Chondrocyte (in vitro differentiated cells): ENCODE data around the gene NKAPD1. TPM values are rescaled to one million over a fixed set of nuclear protein-coding genes. Genes with fewer than 3 reads are reported as not detected.

ENCODE experiments used
- DNase-seq: peaks from one replicate; pipeline ENCODE4 v3.0.0; 2021; ENCODE audit warnings: mixed read lengths, low spot score
- H3K27ac Mint-ChIP-seq: one replicate; pipeline ENCODE4 v1.8.0; 2021; ENCODE audit warnings: mild to moderate bottlenecking, moderate library complexity, mixed read lengths; ENCODE audit not compliant: unreplicated experiment
- H3K27me3 Mint-ChIP-seq: 2 replicates; pipeline ENCODE4 v1.8.0; 2021; ENCODE audit warnings: low read depth, mixed read lengths
- H3K36me3 Mint-ChIP-seq: 2 replicates; pipeline ENCODE4 v1.8.0; 2021; ENCODE audit warnings: low read depth, mixed read lengths
- H3K4me1 Mint-ChIP-seq: 2 replicates; pipeline ENCODE4 v1.8.0; 2021; ENCODE audit warnings: low read depth, mild to moderate bottlenecking, mixed read lengths
- H3K4me3 Mint-ChIP-seq: one replicate; pipeline ENCODE4 v1.8.0; 2021; ENCODE audit warnings: mild to moderate bottlenecking, moderate library complexity, mixed read lengths; ENCODE audit not compliant: unreplicated experiment
- H3K9me3 Mint-ChIP-seq: 2 replicates; pipeline ENCODE4 v1.8.0; 2021; ENCODE audit warnings: low read depth, mixed read lengths
- total RNA-seq: library from RNA; stranded (reverse); gene quantifications from 3 replicates; pipeline ENCODE4 v1.2.1, GENCODE V29; 2021
- TF ChIP-seq, protein P1 (sequence below): fragments of 200-600 bp; sonication (generic); IDR thresholded peaks from 2 replicates; pipeline ENCODE4 v1.5.0; 2021; ENCODE audit warnings: antibody characterized with exemption, mild to moderate bottlenecking, moderate library complexity

The NKAPD1 gene
- total RNA-seq, 1 donor from 2014 or later: 18.2 TPM

DNA sequence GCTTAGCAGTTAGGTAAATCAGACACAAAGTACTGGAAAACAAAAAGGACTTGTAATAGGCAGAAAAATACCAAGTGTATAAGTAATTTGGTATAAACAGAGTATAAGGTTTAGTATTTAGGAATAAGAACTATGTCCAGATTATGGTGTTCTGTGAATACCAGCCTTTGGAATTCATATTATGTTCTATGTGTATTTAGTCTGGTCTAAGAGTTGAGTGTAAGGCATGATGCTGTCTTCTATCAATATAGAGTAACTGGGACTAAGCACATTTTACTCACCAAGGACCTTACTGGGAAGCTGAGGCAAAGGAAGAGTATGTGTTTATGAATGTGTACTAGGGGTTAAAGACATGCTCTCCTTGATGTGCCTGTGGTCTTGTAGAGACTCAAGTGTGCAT lies 22.1 kb downstream of the NKAPD1 start:
- H3K4me3 Mint-ChIP-seq: no peak overlapping the region
- H3K4me1 Mint-ChIP-seq: peaks cover 36% of the 10 kb centered on the region
- peaks cover 24% of the 10 kb centered on the region for H3K36me3 Mint-ChIP-seq
- H3K27ac Mint-ChIP-seq: peak overlapping the region; percentile 50
- DNase-seq: no peak
- no peaks in the 10 kb centered on the region for H3K9me3 Mint-ChIP-seq
- H3K27me3 Mint-ChIP-seq: no peaks in the 10 kb centered on the region
- TF ChIP-seq, protein P1, sequence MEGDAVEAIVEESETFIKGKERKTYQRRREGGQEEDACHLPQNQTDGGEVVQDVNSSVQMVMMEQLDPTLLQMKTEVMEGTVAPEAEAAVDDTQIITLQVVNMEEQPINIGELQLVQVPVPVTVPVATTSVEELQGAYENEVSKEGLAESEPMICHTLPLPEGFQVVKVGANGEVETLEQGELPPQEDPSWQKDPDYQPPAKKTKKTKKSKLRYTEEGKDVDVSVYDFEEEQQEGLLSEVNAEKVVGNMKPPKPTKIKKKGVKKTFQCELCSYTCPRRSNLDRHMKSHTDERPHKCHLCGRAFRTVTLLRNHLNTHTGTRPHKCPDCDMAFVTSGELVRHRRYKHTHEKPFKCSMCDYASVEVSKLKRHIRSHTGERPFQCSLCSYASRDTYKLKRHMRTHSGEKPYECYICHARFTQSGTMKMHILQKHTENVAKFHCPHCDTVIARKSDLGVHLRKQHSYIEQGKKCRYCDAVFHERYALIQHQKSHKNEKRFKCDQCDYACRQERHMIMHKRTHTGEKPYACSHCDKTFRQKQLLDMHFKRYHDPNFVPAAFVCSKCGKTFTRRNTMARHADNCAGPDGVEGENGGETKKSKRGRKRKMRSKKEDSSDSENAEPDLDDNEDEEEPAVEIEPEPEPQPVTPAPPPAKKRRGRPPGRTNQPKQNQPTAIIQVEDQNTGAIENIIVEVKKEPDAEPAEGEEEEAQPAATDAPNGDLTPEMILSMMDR: no peak

DNA sequence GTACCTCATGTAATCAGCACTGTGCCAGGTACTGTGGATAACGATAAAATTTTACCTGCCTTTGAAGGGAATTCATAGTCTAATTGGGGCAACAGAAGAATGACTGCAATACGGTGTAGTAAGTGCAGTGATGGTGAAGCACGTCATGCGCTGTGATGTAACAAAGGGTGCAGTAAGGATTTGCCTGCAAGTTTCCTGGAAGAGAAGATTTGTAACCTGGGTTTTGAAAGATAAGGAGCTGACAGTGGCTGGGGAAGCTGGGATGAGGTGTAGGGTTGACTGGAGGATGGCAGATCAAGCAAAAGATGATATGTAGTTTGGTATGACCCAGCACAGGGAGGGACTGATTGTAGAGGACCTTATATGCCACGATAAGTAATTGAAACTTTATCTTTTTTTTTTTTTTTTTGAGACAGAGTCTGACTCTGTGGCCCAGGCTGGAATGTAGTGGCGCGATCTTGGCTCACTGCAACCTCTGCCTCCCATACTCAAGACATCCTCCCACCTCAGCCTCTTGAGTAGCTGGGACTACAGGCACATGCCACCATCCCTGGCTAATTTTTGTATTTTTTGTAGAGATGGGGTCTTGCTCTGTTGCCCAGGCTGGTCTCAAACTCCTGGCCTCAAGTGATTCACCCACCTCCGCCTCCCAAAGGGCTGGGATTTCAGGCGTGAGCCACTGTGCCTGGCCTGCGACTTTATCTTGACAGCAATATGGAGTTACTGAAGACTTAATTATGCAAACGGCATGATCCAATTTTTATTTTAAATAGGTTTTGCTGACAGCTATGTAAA lies 23.8 kb downstream of the NKAPD1 start:
- no peak for DNase-seq
- Mint-ChIP-seq H3K4me3 (no peak overlapping the region), H3K36me3 (peaks cover 10% of the 10 kb centered on the region), H3K27ac (peak overlapping the region; percentile 30), H3K27me3 (no peaks in the 10 kb centered on the region), H3K9me3 (no peaks in the 10 kb centered on the region), H3K4me1 (peaks cover 42% of the 10 kb centered on the region)
- TF ChIP-seq, protein P1: no peak

DNA sequence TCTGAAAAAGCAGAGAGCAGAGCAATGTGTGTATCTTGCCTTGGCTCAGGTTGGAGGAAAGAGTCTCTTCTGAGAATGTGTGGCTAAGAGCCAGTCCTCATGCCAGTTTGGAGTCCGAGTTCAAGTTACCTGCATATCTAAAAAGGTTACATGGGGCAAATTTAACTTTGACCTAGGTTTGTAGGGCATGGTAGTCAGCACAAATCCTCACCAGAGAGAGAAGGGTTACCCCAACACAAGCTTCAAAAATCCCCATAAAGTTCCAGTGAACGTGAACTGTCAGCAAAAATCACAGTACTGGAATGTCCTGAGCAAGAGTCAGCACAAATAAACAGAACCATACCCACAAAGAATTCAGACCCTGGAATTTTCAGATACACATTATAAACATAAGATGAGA lies 26.4 kb downstream of the NKAPD1 start:
- Mint-ChIP-seq H3K9me3 (no peaks in the 10 kb centered on the region), H3K4me1 (peaks cover 42% of the 10 kb centered on the region), H3K27me3 (no peaks in the 10 kb centered on the region), H3K27ac (peak overlapping the region; percentile 87), H3K36me3 (peaks cover 5% of the 10 kb centered on the region), H3K4me3 (peak overlapping the region; percentile 0)
- DNase-seq: no peak
- TF ChIP-seq, protein P1: no peak

DNA sequence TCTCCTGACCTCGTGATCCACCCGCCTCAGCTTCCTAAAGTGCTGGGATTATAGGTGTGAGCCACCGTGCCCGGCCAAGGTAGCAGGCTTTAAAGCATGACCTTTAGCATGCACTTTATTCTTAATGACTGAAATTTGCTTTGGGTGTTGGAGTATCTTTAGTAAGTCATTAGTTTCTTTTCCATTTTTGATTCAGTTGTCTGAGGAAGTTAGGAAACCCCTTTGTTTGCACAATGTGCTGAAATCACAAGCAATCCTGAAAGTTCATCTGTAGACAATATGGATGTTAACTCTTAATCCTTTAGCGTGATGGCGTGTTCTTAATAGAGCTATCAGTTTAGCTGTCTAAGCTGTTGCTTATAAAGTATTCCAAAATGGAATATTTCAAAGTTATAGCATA lies 29.3 kb downstream of the NKAPD1 start:
- Mint-ChIP-seq H3K36me3 (peaks cover 2% of the 10 kb centered on the region), H3K27me3 (no peaks in the 10 kb centered on the region), H3K9me3 (no peaks in the 10 kb centered on the region), H3K4me3 (no peak overlapping the region), H3K4me1 (peaks cover 23% of the 10 kb centered on the region), H3K27ac (no peak overlapping the region)
- DNase-seq: no peak
- TF ChIP-seq, protein P1: no peak

DNA sequence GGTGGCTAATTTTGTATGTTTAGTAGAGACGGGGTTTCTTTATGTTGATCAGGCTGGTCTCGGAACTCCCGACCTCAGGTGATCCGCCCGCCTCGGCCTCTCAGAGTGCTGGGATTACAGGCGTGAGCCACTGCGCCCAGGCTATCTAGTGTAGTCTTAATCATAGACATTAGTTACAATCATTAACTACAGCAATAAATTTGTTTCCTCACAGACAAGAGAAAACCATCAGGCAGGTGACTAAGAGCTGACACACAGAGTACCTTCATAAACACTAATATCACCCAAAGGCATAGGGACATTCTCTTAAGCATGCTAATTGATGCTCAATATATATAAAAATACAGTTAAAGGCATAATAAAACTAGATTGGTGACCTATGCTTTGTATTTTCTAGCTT lies 32.0 kb downstream of the NKAPD1 start:
- H3K27me3 Mint-ChIP-seq: no peaks in the 10 kb centered on the region
- TF ChIP-seq, protein P1: no peak
- no peak overlapping the region for H3K4me3 Mint-ChIP-seq
- peaks cover 7% of the 10 kb centered on the region for H3K4me1 Mint-ChIP-seq
- peaks cover 3% of the 10 kb centered on the region for H3K9me3 Mint-ChIP-seq
- no peak for DNase-seq
- H3K27ac Mint-ChIP-seq: no peak overlapping the region
- H3K36me3 Mint-ChIP-seq: no peaks in the 10 kb centered on the region
